ENCODE results near the gene PRR29. TPM values are rescaled to one million over a fixed set of nuclear protein-coding genes. Genes with fewer than 3 reads are reported as not detected.

PRR29 gene
- total and polyA plus RNA-seq, 4 donors, result 0.02 to 0.35 (median 0.14) TPM; not detected in 1

GRCh38 chr17:63969278-63969677, 28.9 kb upstream of the PRR29 start:
- Histone ChIP-seq H3K27me3 (ENCODE audit: control insufficient read depth in 4 of 4, insufficient read depth in 4 of 4, low read length in 3 of 4) (no peaks in the 10 kb centered on the region), H3K27ac (ENCODE audit: low read depth in 1 of 2, low read length in 2 of 2) (no peak overlapping the region), H3K4me1 (ENCODE audit: control insufficient read depth in 4 of 4, insufficient read depth in 4 of 4, low read length in 3 of 4) (no peaks in the 10 kb centered on the region), H3K4me3 (ENCODE audit: low read depth in 1 of 3, low read length in 3 of 3) (no peak overlapping the region), H3K36me3 (ENCODE audit: control insufficient read depth in 4 of 4, insufficient read depth in 3 of 4, low read depth in 1 of 4, low read length in 3 of 4) (no peaks in the 10 kb centered on the region), H3K9me3 (ENCODE audit: control insufficient read depth in 4 of 4, low read length in 3 of 4) (no peaks in the 10 kb centered on the region), H3K9ac (ENCODE audit: low read depth in 1 of 2, low read length in 2 of 2) (no peak overlapping the region)
- TF ChIP-seq ZBTB33 (IDR thresholded peaks at IDR 0.05) (no peak), HNF4A (conservative IDR thresholded peaks at IDR 0.05) (no peak), JUND (IDR thresholded peaks at IDR 0.05) (no peak), EGR1 (IDR thresholded peaks at IDR 0.05; ENCODE audit: low read depth in 2 of 2) (no peak), CTCF (IDR thresholded peaks at IDR 0.05; ENCODE audit: low read depth, low read length, missing input control) (no peak), MAX (IDR thresholded peaks at IDR 0.05) (no peak), SP1 (IDR thresholded peaks at IDR 0.05) (no peak), TAF1 (conservative IDR thresholded peaks at IDR 0.05) (no peak), HNF4G (IDR thresholded peaks at IDR 0.05) (no peak)
- DNase-seq (ENCODE audit: low spot score), result no peak
- WGBS, result 78% methylated on average over 10 of the region's 10 CpGs

GRCh38 chr17:63972796-63973195, 25.4 kb upstream of the PRR29 start, which contains the start of gene SCN4A:
SCN4A (minus strand) TSS chr17:63972918; CDS start chr17:63972841, 77 bp downstream.
- H3K36me3 ChIP-seq (ENCODE audit: control insufficient read depth in 4 of 4, insufficient read depth in 3 of 4, low read depth in 1 of 4, low read length in 3 of 4), result no peaks in the 10 kb centered on the region
- H3K27me3 ChIP-seq (ENCODE audit: control insufficient read depth in 4 of 4, insufficient read depth in 4 of 4, low read length in 3 of 4), result no peaks in the 10 kb centered on the region
- no peaks in the 10 kb centered on the region for H3K9me3 ChIP-seq (ENCODE audit: control insufficient read depth in 4 of 4, low read length in 3 of 4)
- WGBS, result 94% methylated on average over 14 of the region's 14 CpGs
- TF ChIP-seq HNF4A (conservative IDR thresholded peaks at IDR 0.05), result no peak
- no peak for TF ChIP-seq YY1 (IDR thresholded peaks at IDR 0.05)
- no peak for TF ChIP-seq GABPA (IDR thresholded peaks at IDR 0.05 in 1 of 2, conservative IDR thresholded peaks at IDR 0.05 in 1 of 2)
- no peak for TF ChIP-seq HNF4G (IDR thresholded peaks at IDR 0.05)
- TF ChIP-seq FOXA1 (IDR thresholded peaks at IDR 0.05), result no peak
- no peak for TF ChIP-seq ZBTB33 (IDR thresholded peaks at IDR 0.05)
- H3K27ac ChIP-seq (ENCODE audit: low read depth in 1 of 2, low read length in 2 of 2), result no peak within 1 kb of the TSS
- H3K9ac ChIP-seq (ENCODE audit: low read depth in 1 of 2, low read length in 2 of 2), result no peak within 1 kb of the TSS
- no peaks in the 10 kb centered on the region for H3K4me1 ChIP-seq (ENCODE audit: control insufficient read depth in 4 of 4, insufficient read depth in 4 of 4, low read length in 3 of 4)
- no peak within 1 kb of the TSS for H3K4me3 ChIP-seq (ENCODE audit: low read depth in 1 of 3, low read length in 3 of 3)
- no peak for DNase-seq (ENCODE audit: low spot score)

GRCh38 chr17:63973247-63973646, 24.9 kb upstream of the PRR29 start:
- H3K4me3 ChIP-seq (ENCODE audit: low read depth in 1 of 3, low read length in 3 of 3), result no peak overlapping the region
- H3K4me1 ChIP-seq (ENCODE audit: control insufficient read depth in 4 of 4, insufficient read depth in 4 of 4, low read length in 3 of 4), result no peaks in the 10 kb centered on the region
- H3K9ac ChIP-seq (ENCODE audit: low read depth in 1 of 2, low read length in 2 of 2), result no peak overlapping the region
- no peak overlapping the region for H3K27ac ChIP-seq (ENCODE audit: low read depth in 1 of 2, low read length in 2 of 2)
- WGBS, result 93% methylated on average over 6 of the region's 6 CpGs
- H3K36me3 ChIP-seq (ENCODE audit: control insufficient read depth in 4 of 4, insufficient read depth in 3 of 4, low read depth in 1 of 4, low read length in 3 of 4), result no peaks in the 10 kb centered on the region
- H3K9me3 ChIP-seq (ENCODE audit: control insufficient read depth in 4 of 4, low read length in 3 of 4), result no peaks in the 10 kb centered on the region
- H3K27me3 ChIP-seq (ENCODE audit: control insufficient read depth in 4 of 4, insufficient read depth in 4 of 4, low read length in 3 of 4), result no peaks in the 10 kb centered on the region
- no peak for TF ChIP-seq FOXA1 (IDR thresholded peaks at IDR 0.05)
- TF ChIP-seq TAF1 (conservative IDR thresholded peaks at IDR 0.05), result no peak
- no peak for TF ChIP-seq RXRA (IDR thresholded peaks at IDR 0.05)
- TF ChIP-seq NR2F2 (IDR thresholded peaks at IDR 0.05), result no peak
- TF ChIP-seq REST (IDR thresholded peaks at IDR 0.05), result no peak
- TF ChIP-seq CTCF (IDR thresholded peaks at IDR 0.05; ENCODE audit: low read depth, low read length, missing input control), result no peak
- TF ChIP-seq RAD21 (IDR thresholded peaks at IDR 0.05), result no peak
- TF ChIP-seq GABPA (IDR thresholded peaks at IDR 0.05 in 1 of 2, conservative IDR thresholded peaks at IDR 0.05 in 1 of 2), result no peak
- no peak for TF ChIP-seq HNF4G (IDR thresholded peaks at IDR 0.05)
- no peak for DNase-seq (ENCODE audit: low spot score)
